Smooth muscle cell of the brain vasculature (primary cell): ENCODE measurements around the gene CCDC85A.

ENCODE experiments used
- DNase-seq: peaks from one replicate; pipeline ENCODE4 v3.0.0-alpha.2; 2012; ENCODE audit warnings: low read depth, low spot score

The CCDC85A gene

DNA sequence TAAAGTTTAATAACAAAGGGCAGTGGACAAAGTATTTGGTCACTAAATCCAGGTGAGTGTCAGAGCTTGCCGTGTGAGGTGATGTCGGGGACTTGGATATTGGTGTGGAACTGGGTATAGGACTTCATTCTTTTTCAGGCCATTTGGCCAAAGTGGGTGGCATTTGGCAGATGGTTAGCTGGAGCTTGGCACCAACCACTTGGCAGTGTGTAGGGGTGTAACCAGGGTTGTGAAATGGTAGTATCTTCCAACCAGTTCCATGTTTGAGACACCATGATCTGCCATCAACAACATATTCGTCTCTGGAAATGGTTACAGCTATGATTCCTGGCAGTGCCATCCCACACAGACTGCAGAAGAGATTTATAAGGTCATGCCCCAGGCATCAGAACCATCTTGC lies 113.9 kb downstream of the CCDC85A start:
- no peak for DNase-seq

DNA sequence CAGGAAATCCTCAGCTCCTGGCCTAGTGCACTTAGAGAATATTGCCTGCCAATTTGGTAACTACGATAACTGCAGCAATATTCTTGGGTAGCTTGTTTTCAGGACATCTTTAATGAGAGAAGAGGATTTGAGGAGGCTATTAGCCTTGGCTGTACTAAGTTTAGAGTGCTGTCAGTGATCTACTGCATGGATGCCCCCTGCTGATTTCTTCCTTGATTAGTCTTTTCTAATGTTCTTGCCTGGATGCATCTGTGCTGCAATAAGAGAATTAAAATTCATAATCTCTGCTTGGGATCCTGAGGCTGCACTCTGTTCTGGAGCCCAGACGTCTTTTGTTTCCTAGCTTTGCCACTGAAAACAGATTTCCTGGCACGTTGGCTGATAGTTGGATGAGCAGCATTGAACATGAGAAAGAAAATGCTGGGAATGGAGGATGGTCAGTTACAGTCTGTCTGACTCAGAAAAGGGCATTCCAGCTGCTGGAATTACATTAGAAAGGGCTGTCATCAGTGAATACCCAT lies 115.4 kb downstream of the CCDC85A start:
- no peak for DNase-seq

GRCh38 chr2:56309626-56310170 lies 125.9 kb downstream of the CCDC85A start:
- DNase-seq = no peak

- DNase-seq = no peak
Observed at GRCh38 chr2:56313500-56313921, 129.7 kb downstream of the CCDC85A start.

GRCh38 chr2:56314371-56314770 lies 130.6 kb downstream of the CCDC85A start:
- DNase-seq = no peak

- no peak for DNase-seq
Observed at GRCh38 chr2:56314796-56315195, 131.0 kb downstream of the CCDC85A start.

- no peak for DNase-seq
Observed at GRCh38 chr2:56315376-56315775, 131.6 kb downstream of the CCDC85A start.

GRCh38 chr2:56316011-56316410 lies 132.2 kb downstream of the CCDC85A start:
- no peak for DNase-seq

DNA sequence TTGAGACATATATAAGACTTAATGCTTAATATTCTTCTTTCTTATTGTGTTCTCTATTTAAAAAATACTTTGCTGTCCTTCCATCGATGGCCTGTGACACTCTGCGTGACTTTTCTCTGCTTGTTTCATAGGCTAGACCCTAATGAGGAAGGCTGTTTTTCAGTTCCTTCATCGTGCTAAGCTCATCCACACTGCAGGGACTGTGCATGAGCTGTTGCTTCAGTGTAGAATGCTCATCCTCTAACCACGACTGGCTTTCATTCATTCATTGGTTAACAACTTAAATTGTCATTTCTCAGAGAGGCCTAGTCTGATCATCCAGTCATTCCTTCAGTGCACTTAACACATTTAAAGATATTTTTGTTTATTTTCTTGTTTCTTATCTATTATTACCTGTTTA lies 134.4 kb downstream of the CCDC85A start:
- DNase-seq = no peak

DNA sequence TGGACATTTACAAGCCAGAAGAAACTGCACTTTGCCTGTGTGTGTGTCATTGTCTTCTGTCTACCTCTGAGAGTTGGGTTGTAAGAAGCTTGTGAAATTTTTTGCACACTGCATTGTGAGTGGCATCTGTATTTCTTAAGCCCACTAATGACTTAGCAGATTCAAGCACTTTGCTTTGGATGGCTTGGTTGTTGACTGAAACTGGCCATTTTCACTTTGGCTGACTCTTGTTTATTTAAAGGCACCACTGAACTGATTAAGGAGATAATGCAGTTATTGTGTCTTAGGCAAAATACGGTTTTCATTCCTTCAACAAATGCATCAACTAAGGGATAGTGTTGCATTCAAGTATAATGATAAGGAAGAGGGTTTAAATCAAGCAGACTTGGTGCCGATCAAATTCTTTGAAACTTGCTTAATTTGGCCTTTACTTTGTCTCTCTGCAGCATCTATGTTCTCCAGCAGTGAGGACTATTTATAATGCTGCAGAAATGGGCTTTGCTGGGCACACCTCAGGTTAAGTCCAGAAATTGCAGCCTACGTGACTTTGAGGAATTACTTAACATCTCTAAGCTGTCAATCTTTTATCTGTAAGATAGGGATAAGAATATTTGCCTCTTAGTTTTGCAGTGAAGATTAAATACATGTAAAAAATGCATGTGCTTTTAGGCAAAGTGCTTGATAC lies 142.0 kb downstream of the CCDC85A start:
- no peak for DNase-seq

GRCh38 chr2:56326346-56326741 lies 142.6 kb downstream of the CCDC85A start:
- DNase-seq = no peak

- DNase-seq = no peak
Observed at GRCh38 chr2:56331810-56332209, 148.0 kb downstream of the CCDC85A start.

DNA sequence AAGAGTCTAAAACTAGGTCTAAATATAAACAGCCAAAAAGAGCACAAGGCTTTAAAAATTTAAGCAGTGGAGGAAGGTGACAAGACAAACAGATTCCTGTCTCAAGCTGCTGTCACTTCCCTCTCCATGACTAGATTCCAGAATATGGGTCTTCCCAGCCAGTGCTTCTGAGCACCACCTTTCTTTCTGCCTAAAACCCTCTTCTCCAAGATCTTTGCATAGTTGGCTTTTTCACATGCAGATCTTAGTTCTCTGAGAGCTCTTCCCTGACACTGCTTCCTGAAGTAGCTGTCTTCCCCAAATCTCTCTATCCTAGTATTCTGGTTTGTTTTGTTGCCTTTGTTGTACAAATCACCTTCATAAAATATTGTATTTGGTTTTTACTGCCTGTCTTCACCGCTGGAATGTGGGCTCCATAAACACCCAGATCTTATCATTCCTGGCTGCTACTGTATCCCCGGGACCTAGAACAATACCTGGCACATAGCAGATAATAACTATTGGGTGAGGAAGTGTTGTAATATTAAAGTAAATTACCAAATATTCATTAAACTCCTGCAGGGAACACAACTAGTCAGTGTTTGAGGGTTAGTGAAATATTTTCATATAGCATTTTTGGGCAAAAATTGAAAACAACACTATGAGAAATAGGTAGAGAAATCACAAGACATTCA lies 150.2 kb downstream of the CCDC85A start:
- no peak for DNase-seq

- no peak for DNase-seq
Observed at GRCh38 chr2:56334622-56335021, 150.8 kb downstream of the CCDC85A start.

GRCh38 chr2:56335101-56335500 lies 151.3 kb downstream of the CCDC85A start:
- DNase-seq = no peak

- DNase-seq = no peak
Observed at GRCh38 chr2:56337342-56337741, 153.6 kb downstream of the CCDC85A start.

- DNase-seq = no peak
Observed at GRCh38 chr2:56338232-56338631, 154.4 kb downstream of the CCDC85A start.

- no peak for DNase-seq
Observed at GRCh38 chr2:56344771-56345170, 161.0 kb downstream of the CCDC85A start.

- DNase-seq = no peak
Observed at GRCh38 chr2:56347881-56348280, 164.1 kb downstream of the CCDC85A start.

GRCh38 chr2:56348392-56349210 lies 164.8 kb downstream of the CCDC85A start:
- no peak for DNase-seq

- DNase-seq = no peak
Observed at GRCh38 chr2:56357655-56358295, 174.0 kb downstream of the CCDC85A start.

DNA sequence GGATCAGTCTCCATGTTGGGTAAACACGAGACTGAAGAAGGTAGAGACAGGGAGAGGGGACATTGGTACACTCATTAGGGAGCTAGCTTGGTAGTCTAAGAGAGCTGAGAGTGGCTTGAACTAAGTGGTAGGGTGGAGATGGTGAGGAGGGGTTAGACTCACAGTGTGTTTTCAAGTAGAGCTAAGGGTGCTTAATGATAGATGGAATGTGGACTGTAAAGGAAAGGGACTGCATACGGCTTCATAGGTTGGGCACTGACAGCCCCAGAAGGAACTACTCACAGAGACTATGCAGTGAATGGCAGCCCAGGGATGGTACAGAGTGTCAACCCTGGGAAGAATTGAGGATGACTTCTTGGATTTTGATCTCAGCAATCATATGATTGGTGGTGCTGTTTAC lies 178.1 kb downstream of the CCDC85A start:
- no peak for DNase-seq
